Body of pancreas (tissue), 4 donors: ENCODE results near the gene FUT3.

ENCODE experiments used
- POLR2A ChIP-seq, 3 donors: fragments of 450-650 bp; IDR thresholded peaks; one replicate each; pipeline ENCODE4 v1.6.1; 2016; ENCODE audit warnings: antibody characterized with exemption in 3 of 3, mild to moderate bottlenecking in 2 of 3
- TF ChIP-seq, protein P1 (sequence below), 7 experiments: fragments of 450-650 bp in 4 of 7; fragments of 200-600 bp in 3 of 7; sonication (generic) in 3 of 7; IDR thresholded peaks; one replicate each; pipeline ENCODE4 v1.5.1; 2016 to 2019; ENCODE audit warnings: antibody characterized with exemption in 7 of 7

DNA sequence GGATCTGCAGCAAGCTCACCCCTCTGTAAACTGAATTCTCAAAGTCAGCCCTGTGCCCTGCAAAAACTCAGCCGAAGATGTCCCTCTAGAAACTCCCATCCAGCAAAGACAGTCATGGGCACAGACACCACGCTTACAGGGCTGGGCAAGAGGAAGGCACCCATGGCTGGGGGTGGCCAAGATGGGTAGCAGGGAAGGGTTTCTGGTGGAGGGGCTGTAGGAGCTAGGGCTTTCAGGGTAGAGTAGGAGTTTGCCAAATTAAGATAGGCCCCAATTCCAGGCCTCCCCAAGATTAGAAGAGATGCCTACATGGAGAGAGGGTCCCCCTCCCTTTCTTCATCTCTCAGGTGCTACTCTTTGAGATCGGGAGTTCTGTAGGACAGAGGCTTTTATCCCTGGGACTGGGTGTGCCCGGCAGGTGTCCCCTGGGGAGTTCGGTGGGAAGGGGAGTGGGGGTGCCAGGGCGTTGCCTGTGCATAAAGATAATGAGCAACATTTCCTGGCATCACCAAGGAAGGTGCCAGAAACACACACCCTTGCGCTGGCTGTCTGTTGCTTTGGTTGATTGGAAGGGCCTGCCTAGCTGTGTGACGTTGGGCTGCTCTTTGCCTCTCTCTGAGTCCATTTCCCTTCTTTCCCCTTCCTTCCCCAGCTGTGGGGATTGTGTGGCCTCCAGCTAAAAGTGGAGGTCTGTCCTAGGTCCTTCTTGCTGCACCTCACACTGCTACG, 37.0 kb downstream of the FUT3 start:
- TF ChIP-seq, protein P1, sequence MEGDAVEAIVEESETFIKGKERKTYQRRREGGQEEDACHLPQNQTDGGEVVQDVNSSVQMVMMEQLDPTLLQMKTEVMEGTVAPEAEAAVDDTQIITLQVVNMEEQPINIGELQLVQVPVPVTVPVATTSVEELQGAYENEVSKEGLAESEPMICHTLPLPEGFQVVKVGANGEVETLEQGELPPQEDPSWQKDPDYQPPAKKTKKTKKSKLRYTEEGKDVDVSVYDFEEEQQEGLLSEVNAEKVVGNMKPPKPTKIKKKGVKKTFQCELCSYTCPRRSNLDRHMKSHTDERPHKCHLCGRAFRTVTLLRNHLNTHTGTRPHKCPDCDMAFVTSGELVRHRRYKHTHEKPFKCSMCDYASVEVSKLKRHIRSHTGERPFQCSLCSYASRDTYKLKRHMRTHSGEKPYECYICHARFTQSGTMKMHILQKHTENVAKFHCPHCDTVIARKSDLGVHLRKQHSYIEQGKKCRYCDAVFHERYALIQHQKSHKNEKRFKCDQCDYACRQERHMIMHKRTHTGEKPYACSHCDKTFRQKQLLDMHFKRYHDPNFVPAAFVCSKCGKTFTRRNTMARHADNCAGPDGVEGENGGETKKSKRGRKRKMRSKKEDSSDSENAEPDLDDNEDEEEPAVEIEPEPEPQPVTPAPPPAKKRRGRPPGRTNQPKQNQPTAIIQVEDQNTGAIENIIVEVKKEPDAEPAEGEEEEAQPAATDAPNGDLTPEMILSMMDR (IDR thresholded peaks at IDR 0.05) = no peak
- no peak for TF ChIP-seq POLR2A (IDR thresholded peaks at IDR 0.05)
